ENCODE results near the gene TEAD3. TPM values are rescaled to one million over a fixed set of nuclear protein-coding genes. Genes with fewer than 3 reads are reported as not detected.

Gene TEAD3
- total and polyA plus RNA-seq, 10 of the 15 experiments (the other 5 are each of a cell fraction or from before 2014, with no cell fraction given), result 0.02 to 0.28 (median 0.18) TPM; not detected in 5

DNA sequence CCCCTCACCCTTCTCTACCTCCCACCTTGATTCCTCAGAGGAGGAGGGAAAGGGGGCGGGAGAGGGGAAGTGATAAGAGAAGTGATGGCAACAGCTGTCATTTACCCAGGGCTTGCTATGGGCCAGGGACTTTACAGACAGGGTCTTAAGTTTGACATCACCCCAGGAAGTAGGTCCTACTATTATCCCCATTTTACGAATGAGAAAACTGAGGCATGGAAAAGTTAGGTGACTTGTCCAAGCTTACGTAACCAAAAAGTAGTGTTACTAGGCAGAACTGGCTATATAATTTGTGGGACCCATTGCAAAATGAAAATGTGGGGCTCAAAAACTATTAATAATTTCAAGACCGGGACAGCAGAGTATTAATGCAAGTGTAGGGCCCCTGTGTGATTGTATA lies 55.2 kb downstream of the TEAD3 start (continued):
- no peak for TF ChIP-seq PRDM15 (CRISPR knock-in tag; IDR thresholded peaks at IDR 0.05)
- no peak for TF ChIP-seq RB1 (IDR thresholded peaks at IDR 0.05; ENCODE audit: borderline replicate concordance)
- no peak for TF ChIP-seq E2F8 (IDR thresholded peaks at IDR 0.05; ENCODE audit: low read depth, partially characterized antibody)
- no peak for TF ChIP-seq YY1 (IDR thresholded peaks at IDR 0.05; ENCODE audit: low read depth, low read length)

GRCh38 chr6:35441205-35441604 lies 55.7 kb downstream of the TEAD3 start:
- H2AFZ ChIP-seq (ENCODE audit: control insufficient read depth, low read depth, low read length), result no peak overlapping the region
- ChIA-PET SMC1A (ENCODE audit: uncharacterized antibody, unreplicated experiment) (no interaction called here), CTCF (no interaction called here), RAD21 (ENCODE audit: unreplicated experiment) (no interaction called here), POLR2A (no interaction called here)
- no peak overlapping the region for H3K9ac ChIP-seq (ENCODE audit: control insufficient read depth, insufficient read depth, low read length)
- no peak overlapping the region for H3K4me2 ChIP-seq (ENCODE audit: control insufficient read depth, insufficient read depth)
- no peaks in the 10 kb centered on the region for H3K79me2 ChIP-seq (ENCODE audit: control insufficient read depth, insufficient read depth, low read length)
- no peaks in the 10 kb centered on the region for H3K4me1 ChIP-seq (ENCODE audit: control insufficient read depth, insufficient read depth, low read length)
- H3K27me3 ChIP-seq (replicated peaks in 1 of 2; ENCODE audit: control insufficient read depth in 2 of 2, insufficient read depth in 2 of 2, low read length in 1 of 2), result no peaks in the 10 kb centered on the region
- ATAC-seq (no peak), DNase-seq (ENCODE audit: low read depth, low spot score) (no peak), FAIRE-seq (no peak)
- H3K27ac ChIP-seq (ENCODE audit: control insufficient read depth, insufficient read depth), result no peak overlapping the region
- no peak overlapping the region for H3K4me3 ChIP-seq
- 63% methylated on average over 3 of the region's 3 CpGs for WGBS (ENCODE audit: insufficient coverage, insufficient replicate concordance, low lambda C conversion rate, missing lambda C conversion rate)
- no peaks in the 10 kb centered on the region for H3K9me3 ChIP-seq (replicated peaks; ENCODE audit: control insufficient read depth, insufficient read depth, low read length)
- intact Hi-C loops (cut with micrococcal nuclease; ENCODE audit: unreplicated experiment) (no loop called here), in situ Hi-C loops (cut with MboI) (no loop called here)
- BruUV-seq (replicated peaks), result no TSS peak
- H4K20me1 ChIP-seq (ENCODE audit: control insufficient read depth, insufficient read depth), result no peaks in the 10 kb centered on the region
- no peaks in the 10 kb centered on the region for H3K36me3 ChIP-seq (ENCODE audit: control insufficient read depth in 2 of 2, insufficient read depth in 2 of 2, low read length in 1 of 2)
- TF ChIP-seq ZSCAN29 (IDR thresholded peaks at IDR 0.05), result no peak
- no peak for TF ChIP-seq EED (IDR thresholded peaks at IDR 0.05; ENCODE audit: low read depth)
- TF ChIP-seq ZBTB4 (CRISPR knock-in tag; IDR thresholded peaks at IDR 0.05), result no peak
- no peak for TF ChIP-seq RBBP5 (conservative IDR thresholded peaks at IDR 0.05)
- TF ChIP-seq ETV6 (conservative IDR thresholded peaks at IDR 0.05 in 1 of 2, IDR thresholded peaks at IDR 0.05 in 1 of 2; ENCODE audit: borderline replicate concordance in 1 of 2, low read depth in 1 of 2), result no peak
- TF ChIP-seq POLR2AphosphoS2 (IDR thresholded peaks at IDR 0.05; ENCODE audit: low read depth, low read length), result no peak

All from GM12878 (cell line).